DND-41 (cell line): ENCODE results near the gene ACSL3.

Experiments
- CTCF ChIP-seq: IDR thresholded peaks from 2 replicates; pipeline ENCODE4 v1.5.1; 2012; ENCODE audit warnings: borderline replicate concordance, low read length, moderate library complexity, mild to moderate bottlenecking; ENCODE audit not compliant: poor library complexity, severe bottlenecking; ENCODE audit errors: extremely low read depth
- EZH2 ChIP-seq: IDR thresholded peaks from 3 replicates; pipeline ENCODE4 v1.6.1; 2012; ENCODE audit warnings: borderline replicate concordance, low read depth, mild to moderate bottlenecking, moderate library complexity, low read length, inconsistent platforms; ENCODE audit not compliant: severe bottlenecking

GRCh38 chr2:222900354-222900753, 39.5 kb downstream of the ACSL3 start:
- TF ChIP-seq EZH2 (no peak), CTCF (no peak)
